HUES48 (cell line): ENCODE data around the gene ERGIC3.
A peak's percentile ranks its signal among the peaks of the same experiment; 100 is the strongest.

Source experiments
- H3K27ac ChIP-seq: one replicate; pipeline ENCODE4 v1.7.0; 2013; ENCODE audit warnings: low read depth, low read length, inconsistent platforms
- H3K27me3 ChIP-seq: 2 replicates; pipeline ENCODE4 v1.6.1; 2013; ENCODE audit warnings: mild to moderate bottlenecking, low read length; ENCODE audit not compliant: control insufficient read depth, insufficient read depth
- H3K36me3 ChIP-seq: 2 replicates; pipeline ENCODE4 v1.6.1; 2013; ENCODE audit warnings: low read length; ENCODE audit not compliant: control insufficient read depth, insufficient read depth
- H3K4me1 ChIP-seq: 2 replicates; pipeline ENCODE4 v1.6.1; 2013; ENCODE audit warnings: mild to moderate bottlenecking, low read length; ENCODE audit not compliant: control insufficient read depth, insufficient read depth
- H3K4me3 ChIP-seq: 2 replicates; pipeline ENCODE4 v1.5.1; 2013; ENCODE audit warnings: mild to moderate bottlenecking, low read depth, low read length
- H3K9ac ChIP-seq: 2 replicates; pipeline ENCODE4 v1.6.1; 2013; ENCODE audit warnings: mild to moderate bottlenecking, low read depth, low read length, moderate library complexity
- H3K9me3 ChIP-seq: 2 replicates; pipeline ENCODE4 v1.6.1; 2013; ENCODE audit warnings: low read length; ENCODE audit not compliant: control insufficient read depth, insufficient read depth

Gene ERGIC3

GRCh38 chr20:35598899-35599775, 57.3 kb downstream of the ERGIC3 start:
- Histone ChIP-seq H3K9me3 (no peaks in the 10 kb centered on the region), H3K9ac (no peak overlapping the region), H3K27me3 (peaks cover 43% of the 10 kb centered on the region), H3K4me3 (no peak overlapping the region), H3K27ac (no peak overlapping the region), H3K4me1 (no peaks in the 10 kb centered on the region), H3K36me3 (no peaks in the 10 kb centered on the region)

DNA sequence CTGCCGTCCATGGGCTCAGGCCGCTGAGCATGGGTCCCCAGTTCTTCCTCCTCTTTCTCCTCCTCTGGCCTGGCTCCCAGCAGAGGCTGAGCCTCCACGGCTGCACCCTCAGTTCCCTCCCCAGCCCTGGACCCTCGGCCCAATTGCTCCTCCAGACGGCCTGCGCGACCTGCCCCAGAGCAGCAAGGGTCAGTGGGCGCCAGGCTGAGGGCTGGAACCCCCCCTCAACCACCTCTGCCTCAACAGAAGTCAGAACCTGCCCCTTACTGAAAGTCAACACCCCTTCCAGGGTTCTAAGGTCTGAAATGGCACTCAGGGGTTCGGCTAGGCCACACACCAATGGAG, 57.9 kb downstream of the ERGIC3 start:
- no peak overlapping the region for H3K27ac ChIP-seq
- H3K36me3 ChIP-seq: no peaks in the 10 kb centered on the region
- no peaks in the 10 kb centered on the region for H3K9me3 ChIP-seq
- H3K4me3 ChIP-seq: no peak overlapping the region
- no peak overlapping the region for H3K9ac ChIP-seq
- peaks cover 43% of the 10 kb centered on the region for H3K27me3 ChIP-seq
- no peaks in the 10 kb centered on the region for H3K4me1 ChIP-seq

DNA sequence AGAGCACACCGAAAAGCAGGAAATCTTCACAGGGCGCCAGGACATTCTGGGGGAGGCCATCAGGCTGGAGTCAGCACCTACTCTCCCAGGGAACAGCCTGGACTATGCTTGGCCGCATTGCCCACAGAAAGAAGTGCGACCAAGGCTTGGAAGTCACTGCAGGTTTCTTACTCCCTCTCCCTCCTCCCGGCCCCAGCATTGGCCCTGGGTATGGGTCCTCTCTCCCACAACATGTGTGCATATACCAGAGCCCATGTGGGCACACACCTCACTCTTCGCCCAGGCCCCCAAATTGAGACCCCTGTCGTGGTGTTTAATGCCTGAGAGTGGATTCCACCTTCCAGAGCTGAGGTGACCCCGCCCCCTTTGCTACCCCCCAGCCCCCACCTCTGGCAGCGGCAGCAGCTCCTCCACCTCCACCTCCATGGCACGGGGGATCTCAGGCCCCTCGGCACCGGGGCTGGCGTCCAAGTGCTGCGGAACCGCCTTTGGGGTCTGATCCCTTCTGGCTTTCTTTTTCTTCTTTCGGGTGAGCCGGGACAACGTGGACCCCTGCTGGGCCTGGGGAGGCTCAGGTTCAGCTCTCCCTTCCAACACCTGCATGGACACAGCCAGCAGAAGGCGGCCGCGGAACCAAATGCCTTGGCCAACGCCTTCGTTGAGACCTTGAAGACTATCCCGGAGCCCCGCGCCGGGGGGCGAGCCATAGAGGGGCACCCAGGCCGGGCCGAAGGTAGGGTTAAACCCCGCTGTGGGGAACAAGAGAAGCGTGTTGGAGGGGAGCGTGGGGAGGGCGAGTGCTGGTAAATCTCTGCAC, 58.5 kb downstream of the ERGIC3 start:
- no peak overlapping the region for H3K27ac ChIP-seq
- H3K9me3 ChIP-seq: no peaks in the 10 kb centered on the region
- H3K9ac ChIP-seq: no peak overlapping the region
- peaks cover 43% of the 10 kb centered on the region for H3K27me3 ChIP-seq
- no peaks in the 10 kb centered on the region for H3K36me3 ChIP-seq
- no peaks in the 10 kb centered on the region for H3K4me1 ChIP-seq
- peak overlapping the region; percentile 65 for H3K4me3 ChIP-seq

- Histone ChIP-seq H3K27me3 (peaks cover 43% of the 10 kb centered on the region), H3K27ac (no peak overlapping the region), H3K9me3 (no peaks in the 10 kb centered on the region), H3K9ac (peak overlapping the region; percentile 45; the same call in 1 of the 2 replicates), H3K36me3 (no peaks in the 10 kb centered on the region), H3K4me1 (no peaks in the 10 kb centered on the region), H3K4me3 (peak overlapping the region; percentile 65)
Measured at GRCh38 chr20:35600993-35601973, 59.4 kb downstream of the ERGIC3 start.

DNA sequence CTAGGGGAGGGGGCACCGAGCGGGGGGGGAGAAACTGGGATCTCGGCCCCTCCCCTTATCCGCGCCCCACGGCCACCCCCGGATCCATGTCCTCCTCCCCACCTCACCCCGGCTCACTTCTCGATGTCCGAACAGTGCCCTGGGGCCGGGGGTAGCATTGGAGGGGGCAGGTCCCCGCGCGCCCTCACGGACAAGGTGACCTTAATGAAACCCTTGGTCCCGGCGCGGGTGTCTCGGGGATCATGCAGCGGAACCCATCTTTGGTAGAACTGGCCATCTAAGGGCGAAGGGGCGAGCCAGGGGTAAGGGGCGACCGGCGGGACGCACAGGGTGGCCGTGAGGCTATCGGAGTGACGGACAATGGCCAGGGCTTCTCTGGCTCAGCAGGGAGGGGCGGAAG, 60.1 kb downstream of the ERGIC3 start:
- peaks cover 43% of the 10 kb centered on the region for H3K27me3 ChIP-seq
- H3K36me3 ChIP-seq: no peaks in the 10 kb centered on the region
- H3K4me3 ChIP-seq: peak overlapping the region; percentile 65; the same call in 1 of the 2 replicates
- no peak overlapping the region for H3K9ac ChIP-seq
- H3K27ac ChIP-seq: no peak overlapping the region
- H3K4me1 ChIP-seq: no peaks in the 10 kb centered on the region
- H3K9me3 ChIP-seq: no peaks in the 10 kb centered on the region

- H3K9me3 ChIP-seq: no peaks in the 10 kb centered on the region
- H3K4me3 ChIP-seq: no peak overlapping the region
- no peaks in the 10 kb centered on the region for H3K4me1 ChIP-seq
- H3K36me3 ChIP-seq: no peaks in the 10 kb centered on the region
- no peak overlapping the region for H3K9ac ChIP-seq
- no peak overlapping the region for H3K27ac ChIP-seq
- peaks cover 43% of the 10 kb centered on the region for H3K27me3 ChIP-seq
Measured at GRCh38 chr20:35602851-35603495, 61.1 kb downstream of the ERGIC3 start.

DNA sequence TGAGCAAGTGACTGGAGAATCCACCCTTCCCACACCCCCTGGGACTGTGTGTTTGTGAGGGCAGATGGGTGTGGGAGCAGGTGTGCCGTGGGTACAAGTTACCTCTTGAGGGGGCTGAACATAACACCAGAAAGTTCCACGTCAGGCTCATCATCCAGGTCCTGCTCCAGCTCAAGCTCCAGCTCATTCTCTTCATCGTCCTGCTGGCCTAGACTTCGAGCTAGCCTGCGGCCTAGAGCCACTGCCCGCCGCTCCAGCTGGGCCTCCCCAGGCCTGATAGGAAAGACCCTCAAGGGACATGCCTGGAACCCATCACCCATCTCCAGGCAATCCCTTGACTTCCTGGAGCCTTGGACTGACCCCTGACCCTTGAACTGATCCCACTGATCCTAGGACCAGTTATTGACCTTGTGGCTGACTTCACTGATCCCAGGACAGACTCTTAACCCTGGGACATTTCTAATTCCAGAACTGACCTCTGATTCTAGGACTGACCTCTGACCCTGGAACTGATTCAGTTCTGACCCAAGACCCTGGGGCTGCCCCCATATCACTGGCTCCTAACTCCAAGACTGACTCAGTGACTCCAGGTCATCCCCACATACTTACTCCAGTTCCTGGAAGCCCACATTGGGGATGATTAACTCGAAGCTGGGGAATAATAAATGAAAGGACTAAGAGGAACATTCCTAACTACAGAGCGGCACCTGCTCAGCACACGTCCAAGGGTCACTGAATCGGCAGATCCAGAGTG, 62.0 kb downstream of the ERGIC3 start:
- no peak overlapping the region for H3K9ac ChIP-seq
- H3K27ac ChIP-seq: no peak overlapping the region
- no peaks in the 10 kb centered on the region for H3K9me3 ChIP-seq
- H3K4me1 ChIP-seq: no peaks in the 10 kb centered on the region
- H3K4me3 ChIP-seq: no peak overlapping the region
- no peaks in the 10 kb centered on the region for H3K36me3 ChIP-seq
- H3K27me3 ChIP-seq: peaks cover 43% of the 10 kb centered on the region

DNA sequence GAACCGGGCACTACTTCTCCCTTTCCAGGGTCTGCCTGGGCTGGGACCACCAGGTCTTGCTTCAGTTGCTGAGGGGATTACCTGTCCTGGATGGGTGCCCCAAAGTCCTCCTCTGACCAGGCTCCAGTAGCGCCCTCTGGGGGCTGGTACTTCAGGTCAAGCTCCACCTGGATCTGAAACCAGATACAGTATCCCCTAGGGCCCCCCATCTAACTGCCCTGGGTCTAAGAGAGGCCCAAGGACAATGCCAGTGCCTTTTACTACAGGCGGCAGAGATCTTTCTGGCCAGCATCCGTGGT, 62.5 kb downstream of the ERGIC3 start:
- Histone ChIP-seq H3K9me3 (no peaks in the 10 kb centered on the region), H3K27ac (no peak overlapping the region), H3K4me3 (no peak overlapping the region), H3K27me3 (peaks cover 42% of the 10 kb centered on the region), H3K36me3 (no peaks in the 10 kb centered on the region), H3K4me1 (no peaks in the 10 kb centered on the region), H3K9ac (no peak overlapping the region)

GRCh38 chr20:35606127-35606526, 64.2 kb downstream of the ERGIC3 start:
- peaks cover 25% of the 10 kb centered on the region for H3K27me3 ChIP-seq
- H3K36me3 ChIP-seq: no peaks in the 10 kb centered on the region
- H3K9me3 ChIP-seq: no peaks in the 10 kb centered on the region
- no peak overlapping the region for H3K27ac ChIP-seq
- H3K4me1 ChIP-seq: no peaks in the 10 kb centered on the region
- H3K9ac ChIP-seq: no peak overlapping the region
- no peak overlapping the region for H3K4me3 ChIP-seq
